DOHH2 (cell line): ENCODE data around the gene DNAJA3.

ENCODE experiments used
- H3F3A ChIP-seq: fragments of 200-600 bp; sonication (generic), shearing (Covaris generic); 2 replicates; pipeline ENCODE4 v1.6.0; 2016; ENCODE audit warnings: antibody characterized with exemption, mild to moderate bottlenecking; ENCODE audit not compliant: control insufficient read depth, insufficient read depth
- H3K27ac ChIP-seq: fragments of 200-600 bp; sonication (generic); 2 replicates; pipeline ENCODE4 v1.5.1; 2014; ENCODE audit warnings: low read depth, mild to moderate bottlenecking, low read length, moderate library complexity
- H3K27me3 ChIP-seq: fragments of 200-600 bp; sonication (generic); 2 replicates; pipeline ENCODE4 v1.6.1; 2014; ENCODE audit warnings: mild to moderate bottlenecking, low read length, mixed read lengths; ENCODE audit not compliant: control insufficient read depth
- H3K36me3 ChIP-seq: fragments of 200-600 bp; sonication (generic); 2 replicates; pipeline ENCODE4 v1.6.1; 2014; ENCODE audit warnings: mild to moderate bottlenecking, low read length, moderate library complexity, mixed read lengths; ENCODE audit not compliant: control insufficient read depth
- H3K4me1 ChIP-seq: fragments of 200-600 bp; sonication (generic); 2 replicates; pipeline ENCODE4 v1.6.1; 2014; ENCODE audit warnings: mild to moderate bottlenecking, low read length, mixed read lengths; ENCODE audit not compliant: control insufficient read depth
- H3K4me2 ChIP-seq: fragments of 200-600 bp; sonication (generic); 2 replicates; pipeline ENCODE4 v1.6.0; 2014; ENCODE audit warnings: mild to moderate bottlenecking, low read length, moderate library complexity
- H3K4me3 ChIP-seq: fragments of 200-600 bp; sonication (generic); 2 replicates; pipeline ENCODE4 v1.5.1; 2014; ENCODE audit warnings: mild to moderate bottlenecking, low read length, mixed read lengths
- H3K79me2 ChIP-seq: fragments of 200-600 bp; sonication (generic); 2 replicates; pipeline ENCODE4 v1.6.1; 2014; ENCODE audit warnings: mild to moderate bottlenecking, low read length, mixed read lengths; ENCODE audit not compliant: control insufficient read depth
- H3K9me2 ChIP-seq: fragments of 200-600 bp; sonication (generic); replicated peaks from 2 replicates; pipeline ENCODE4 v1.6.1; 2014; ENCODE audit warnings: mild to moderate bottlenecking, low read length, mixed read lengths; ENCODE audit not compliant: control insufficient read depth
- H3K9me3 ChIP-seq: fragments of 200-600 bp; sonication (generic); 2 replicates; pipeline ENCODE4 v1.6.1; 2014; ENCODE audit warnings: antibody characterized with exemption, low read length, mixed read lengths; ENCODE audit not compliant: control insufficient read depth, insufficient read depth
- H4K20me1 ChIP-seq: fragments of 200-600 bp; sonication (generic); 2 replicates; pipeline ENCODE4 v1.6.0; 2014; ENCODE audit warnings: low read depth, mild to moderate bottlenecking, antibody characterized with exemption, low read length, moderate library complexity; ENCODE audit not compliant: control insufficient read depth, insufficient read depth
- CTCF ChIP-seq: fragments of 200-600 bp; sonication (generic); IDR thresholded peaks from one replicate; pipeline ENCODE4 v1.5.1; 2014; ENCODE audit warnings: antibody characterized with exemption, mild to moderate bottlenecking, low read depth, low read length; ENCODE audit not compliant: poor library complexity, severe bottlenecking
- EZH2phosphoT487 ChIP-seq: fragments of 200-600 bp; sonication (generic); IDR thresholded peaks from 2 replicates; pipeline ENCODE4 v1.6.1; 2017; ENCODE audit warnings: borderline replicate concordance, mild to moderate bottlenecking, antibody characterized with exemption, low read length, moderate library complexity, mixed read lengths

DNAJA3 gene

GRCh38 chr16:4377573-4378154 is 48.0 kb upstream of the DNAJA3 start:
- H3K9me3 ChIP-seq: no peaks in the 10 kb centered on the region
- peaks cover 1% of the 10 kb centered on the region for H3K27me3 ChIP-seq
- H3K79me2 ChIP-seq: no peaks in the 10 kb centered on the region
- no peaks in the 10 kb centered on the region for H3K36me3 ChIP-seq
- H4K20me1 ChIP-seq: peaks cover 3% of the 10 kb centered on the region
- H3K9me2 ChIP-seq: no peaks in the 10 kb centered on the region
- H3K4me1 ChIP-seq: peaks cover 12% of the 10 kb centered on the region
- no peak overlapping the region for H3K4me3 ChIP-seq
- H3K27ac ChIP-seq: no peak overlapping the region
- TF ChIP-seq CTCF (peak; percentile 16), EZH2phosphoT487 (no peak)
- no peak overlapping the region for H3K4me2 ChIP-seq
- no peaks in the 10 kb centered on the region for H3F3A ChIP-seq

- H3K27ac ChIP-seq: no peak overlapping the region
- H4K20me1 ChIP-seq: no peaks in the 10 kb centered on the region
- no peak overlapping the region for H3K4me2 ChIP-seq
- no peaks in the 10 kb centered on the region for H3K79me2 ChIP-seq
- H3F3A ChIP-seq: no peaks in the 10 kb centered on the region
- TF ChIP-seq CTCF (no peak), EZH2phosphoT487 (no peak)
- H3K4me3 ChIP-seq: no peak overlapping the region
- H3K4me1 ChIP-seq: peaks cover 7% of the 10 kb centered on the region
- no peaks in the 10 kb centered on the region for H3K36me3 ChIP-seq
- H3K9me2 ChIP-seq: no peaks in the 10 kb centered on the region
- H3K9me3 ChIP-seq: no peaks in the 10 kb centered on the region
- no peaks in the 10 kb centered on the region for H3K27me3 ChIP-seq
These were observed 47.5 kb upstream of the DNAJA3 start for GRCh38 chr16:4378161-4378666.

GRCh38 chr16:4378999-4379690 is 46.5 kb upstream of the DNAJA3 start:
- TF ChIP-seq CTCF (no peak), EZH2phosphoT487 (no peak)
- Histone ChIP-seq H3K4me2 (no peak overlapping the region), H3K4me3 (no peak overlapping the region), H3K27me3 (no peaks in the 10 kb centered on the region), H3K79me2 (no peaks in the 10 kb centered on the region), H3K9me3 (no peaks in the 10 kb centered on the region), H3K4me1 (no peaks in the 10 kb centered on the region), H3K36me3 (no peaks in the 10 kb centered on the region), H3K27ac (no peak overlapping the region), H3F3A (no peaks in the 10 kb centered on the region), H4K20me1 (no peaks in the 10 kb centered on the region), H3K9me2 (no peaks in the 10 kb centered on the region)
